DOHH2 (cell line): ENCODE results near the gene ZNF316.

Source experiments
- H3F3A ChIP-seq: fragments of 200-600 bp; sonication (generic), shearing (Covaris generic); 2 replicates; pipeline ENCODE4 v1.6.0; 2016; ENCODE audit warnings: antibody characterized with exemption, mild to moderate bottlenecking; ENCODE audit not compliant: control insufficient read depth, insufficient read depth
- H3K27ac ChIP-seq: fragments of 200-600 bp; sonication (generic); 2 replicates; pipeline ENCODE4 v1.5.1; 2014; ENCODE audit warnings: low read depth, mild to moderate bottlenecking, low read length, moderate library complexity
- H3K27me3 ChIP-seq: fragments of 200-600 bp; sonication (generic); 2 replicates; pipeline ENCODE4 v1.6.1; 2014; ENCODE audit warnings: mild to moderate bottlenecking, low read length, mixed read lengths; ENCODE audit not compliant: control insufficient read depth
- H3K36me3 ChIP-seq: fragments of 200-600 bp; sonication (generic); 2 replicates; pipeline ENCODE4 v1.6.1; 2014; ENCODE audit warnings: mild to moderate bottlenecking, low read length, moderate library complexity, mixed read lengths; ENCODE audit not compliant: control insufficient read depth
- H3K4me1 ChIP-seq: fragments of 200-600 bp; sonication (generic); 2 replicates; pipeline ENCODE4 v1.6.1; 2014; ENCODE audit warnings: mild to moderate bottlenecking, low read length, mixed read lengths; ENCODE audit not compliant: control insufficient read depth
- H3K4me2 ChIP-seq: fragments of 200-600 bp; sonication (generic); 2 replicates; pipeline ENCODE4 v1.6.0; 2014; ENCODE audit warnings: mild to moderate bottlenecking, low read length, moderate library complexity
- H3K4me3 ChIP-seq: fragments of 200-600 bp; sonication (generic); 2 replicates; pipeline ENCODE4 v1.5.1; 2014; ENCODE audit warnings: mild to moderate bottlenecking, low read length, mixed read lengths
- H3K79me2 ChIP-seq: fragments of 200-600 bp; sonication (generic); 2 replicates; pipeline ENCODE4 v1.6.1; 2014; ENCODE audit warnings: mild to moderate bottlenecking, low read length, mixed read lengths; ENCODE audit not compliant: control insufficient read depth
- H3K9me2 ChIP-seq: fragments of 200-600 bp; sonication (generic); replicated peaks from 2 replicates; pipeline ENCODE4 v1.6.1; 2014; ENCODE audit warnings: mild to moderate bottlenecking, low read length, mixed read lengths; ENCODE audit not compliant: control insufficient read depth
- H3K9me3 ChIP-seq: fragments of 200-600 bp; sonication (generic); 2 replicates; pipeline ENCODE4 v1.6.1; 2014; ENCODE audit warnings: antibody characterized with exemption, low read length, mixed read lengths; ENCODE audit not compliant: control insufficient read depth, insufficient read depth
- H4K20me1 ChIP-seq: fragments of 200-600 bp; sonication (generic); 2 replicates; pipeline ENCODE4 v1.6.0; 2014; ENCODE audit warnings: low read depth, mild to moderate bottlenecking, antibody characterized with exemption, low read length, moderate library complexity; ENCODE audit not compliant: control insufficient read depth, insufficient read depth
- EZH2phosphoT487 ChIP-seq: fragments of 200-600 bp; sonication (generic); IDR thresholded peaks from 2 replicates; pipeline ENCODE4 v1.6.1; 2017; ENCODE audit warnings: borderline replicate concordance, mild to moderate bottlenecking, antibody characterized with exemption, low read length, moderate library complexity, mixed read lengths
- TF ChIP-seq, protein P1 (sequence below): fragments of 200-600 bp; sonication (generic); IDR thresholded peaks from one replicate; pipeline ENCODE4 v1.5.1; 2014; ENCODE audit warnings: antibody characterized with exemption, mild to moderate bottlenecking, low read depth, low read length; ENCODE audit not compliant: poor library complexity, severe bottlenecking

Gene ZNF316

GRCh38 chr7:6616854-6617643, 20.1 kb upstream of the ZNF316 start:
- Histone ChIP-seq H3K4me2 (no peak overlapping the region), H3F3A (no peaks in the 10 kb centered on the region), H3K9me3 (no peaks in the 10 kb centered on the region), H3K4me1 (no peaks in the 10 kb centered on the region), H3K9me2 (no peaks in the 10 kb centered on the region), H3K27me3 (peaks cover 59% of the 10 kb centered on the region), H3K27ac (no peak overlapping the region), H4K20me1 (no peaks in the 10 kb centered on the region), H3K79me2 (no peaks in the 10 kb centered on the region), H3K4me3 (no peak overlapping the region), H3K36me3 (no peaks in the 10 kb centered on the region)
- no peak for TF ChIP-seq EZH2phosphoT487
- TF ChIP-seq, protein P1, sequence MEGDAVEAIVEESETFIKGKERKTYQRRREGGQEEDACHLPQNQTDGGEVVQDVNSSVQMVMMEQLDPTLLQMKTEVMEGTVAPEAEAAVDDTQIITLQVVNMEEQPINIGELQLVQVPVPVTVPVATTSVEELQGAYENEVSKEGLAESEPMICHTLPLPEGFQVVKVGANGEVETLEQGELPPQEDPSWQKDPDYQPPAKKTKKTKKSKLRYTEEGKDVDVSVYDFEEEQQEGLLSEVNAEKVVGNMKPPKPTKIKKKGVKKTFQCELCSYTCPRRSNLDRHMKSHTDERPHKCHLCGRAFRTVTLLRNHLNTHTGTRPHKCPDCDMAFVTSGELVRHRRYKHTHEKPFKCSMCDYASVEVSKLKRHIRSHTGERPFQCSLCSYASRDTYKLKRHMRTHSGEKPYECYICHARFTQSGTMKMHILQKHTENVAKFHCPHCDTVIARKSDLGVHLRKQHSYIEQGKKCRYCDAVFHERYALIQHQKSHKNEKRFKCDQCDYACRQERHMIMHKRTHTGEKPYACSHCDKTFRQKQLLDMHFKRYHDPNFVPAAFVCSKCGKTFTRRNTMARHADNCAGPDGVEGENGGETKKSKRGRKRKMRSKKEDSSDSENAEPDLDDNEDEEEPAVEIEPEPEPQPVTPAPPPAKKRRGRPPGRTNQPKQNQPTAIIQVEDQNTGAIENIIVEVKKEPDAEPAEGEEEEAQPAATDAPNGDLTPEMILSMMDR = no peak

DNA sequence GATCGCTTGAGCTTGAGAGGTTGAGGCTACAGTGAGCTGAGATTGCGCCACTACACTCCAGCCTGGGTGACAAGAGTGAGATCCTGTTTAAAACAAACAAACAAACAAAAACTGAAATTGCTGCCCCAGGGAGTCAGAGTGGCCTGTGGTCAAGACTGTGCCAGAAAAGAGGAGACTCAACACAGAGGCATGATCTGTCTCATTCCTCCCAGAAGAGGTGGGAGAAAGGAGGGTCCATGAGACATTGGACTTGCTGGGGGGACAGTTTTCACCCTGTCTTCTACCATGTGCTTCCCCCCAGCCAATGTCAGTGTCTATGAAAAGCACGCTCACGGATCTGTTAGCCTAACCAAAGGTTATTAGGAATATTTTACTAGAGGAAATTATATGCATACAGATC, 18.5 kb upstream of the ZNF316 start:
- TF ChIP-seq EZH2phosphoT487 = no peak
- TF ChIP-seq, protein P1 = no peak
- no peaks in the 10 kb centered on the region for H3F3A ChIP-seq
- no peak overlapping the region for H3K4me3 ChIP-seq
- no peaks in the 10 kb centered on the region for H3K9me2 ChIP-seq
- no peaks in the 10 kb centered on the region for H3K79me2 ChIP-seq
- peaks cover 2% of the 10 kb centered on the region for H3K4me1 ChIP-seq
- H3K27ac ChIP-seq = no peak overlapping the region
- no peaks in the 10 kb centered on the region for H4K20me1 ChIP-seq
- H3K36me3 ChIP-seq = no peaks in the 10 kb centered on the region
- H3K27me3 ChIP-seq = peaks cover 58% of the 10 kb centered on the region
- H3K4me2 ChIP-seq = no peak overlapping the region
- no peaks in the 10 kb centered on the region for H3K9me3 ChIP-seq

- no peaks in the 10 kb centered on the region for H3K9me2 ChIP-seq
- H4K20me1 ChIP-seq = no peaks in the 10 kb centered on the region
- no peaks in the 10 kb centered on the region for H3K9me3 ChIP-seq
- peaks cover 11% of the 10 kb centered on the region for H3K4me1 ChIP-seq
- H3K4me3 ChIP-seq = no peak overlapping the region
- no peak overlapping the region for H3K4me2 ChIP-seq
- H3F3A ChIP-seq = no peaks in the 10 kb centered on the region
- TF ChIP-seq, protein P1 = no peak
- no peak for TF ChIP-seq EZH2phosphoT487
- no peaks in the 10 kb centered on the region for H3K36me3 ChIP-seq
- no peaks in the 10 kb centered on the region for H3K79me2 ChIP-seq
- H3K27me3 ChIP-seq = peaks cover 45% of the 10 kb centered on the region
- no peak overlapping the region for H3K27ac ChIP-seq
Observed at GRCh38 chr7:6619961-6620360, 17.2 kb upstream of the ZNF316 start.
